ENCODE data around the gene CEP126.
A peak's percentile ranks its signal among the peaks of the same experiment; 100 is the strongest.

The CEP126 gene

GRCh38 chr11:101914738-101915426 lies at the start of gene CEP126:
CEP126 (plus strand) TSS chr11:101915010; CDS start chr11:101915285, 275 bp downstream.
- DNase-seq = peak; percentile 86

DNA sequence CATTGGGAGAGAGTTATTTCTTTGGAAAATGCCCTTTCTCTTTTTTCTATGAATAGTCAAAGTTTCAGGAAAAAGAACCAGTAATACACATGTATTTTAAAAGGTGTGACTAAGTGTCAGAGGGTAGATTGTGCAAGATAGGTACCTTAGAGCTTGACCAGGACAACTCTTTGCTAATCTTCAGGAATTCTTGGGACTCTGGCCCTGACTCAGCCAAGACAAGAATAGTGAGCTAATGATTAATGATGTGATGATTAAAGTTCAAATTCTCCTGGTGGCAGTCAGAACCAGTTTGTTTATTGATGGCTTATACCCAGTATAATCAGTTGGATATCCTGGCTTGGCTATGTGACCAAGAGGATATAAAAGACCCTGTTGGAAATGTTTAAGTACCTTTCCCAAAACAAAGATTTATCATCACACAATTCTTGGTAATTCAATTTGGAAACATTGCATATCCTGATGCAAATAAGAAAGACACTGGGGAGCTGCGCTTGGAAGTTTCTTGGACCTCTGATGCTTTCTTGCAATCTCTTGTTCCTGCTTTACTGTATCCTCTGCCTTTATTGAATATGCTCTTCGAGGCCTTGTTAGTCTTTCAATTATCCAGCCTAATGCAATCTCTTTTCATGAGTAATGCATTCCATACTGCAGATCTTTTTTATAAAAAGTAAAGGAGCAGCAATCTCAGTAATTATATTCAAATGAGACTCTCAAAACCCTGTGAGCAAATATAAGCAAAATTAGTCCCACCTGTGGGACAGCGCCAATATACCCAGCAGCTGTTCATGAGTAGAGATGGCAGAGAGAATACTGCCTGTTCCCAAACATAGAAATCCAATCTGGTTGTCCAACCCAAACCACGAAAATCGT lies 48.0 kb upstream of the CEP126 start:
- no peak for DNase-seq

DNA sequence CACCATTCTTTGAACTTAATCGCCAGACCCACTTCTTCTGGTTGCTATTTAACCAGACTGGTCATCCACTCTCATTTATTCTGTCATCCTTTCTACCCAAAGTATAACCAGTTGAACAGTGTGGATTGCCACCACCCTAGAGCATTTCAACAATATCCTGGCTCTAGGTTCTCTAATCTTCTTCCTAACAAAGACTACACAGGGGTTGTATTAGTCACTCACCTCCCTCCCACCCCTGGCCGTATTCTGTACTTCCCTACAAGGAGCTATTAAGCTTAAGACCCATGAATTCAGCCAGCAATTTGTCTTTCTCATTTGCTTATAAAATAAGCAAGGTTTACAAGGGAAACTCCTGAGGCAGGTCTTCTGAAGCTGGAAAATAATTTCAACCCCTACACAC lies 46.9 kb upstream of the CEP126 start:
- no peak for DNase-seq

DNA sequence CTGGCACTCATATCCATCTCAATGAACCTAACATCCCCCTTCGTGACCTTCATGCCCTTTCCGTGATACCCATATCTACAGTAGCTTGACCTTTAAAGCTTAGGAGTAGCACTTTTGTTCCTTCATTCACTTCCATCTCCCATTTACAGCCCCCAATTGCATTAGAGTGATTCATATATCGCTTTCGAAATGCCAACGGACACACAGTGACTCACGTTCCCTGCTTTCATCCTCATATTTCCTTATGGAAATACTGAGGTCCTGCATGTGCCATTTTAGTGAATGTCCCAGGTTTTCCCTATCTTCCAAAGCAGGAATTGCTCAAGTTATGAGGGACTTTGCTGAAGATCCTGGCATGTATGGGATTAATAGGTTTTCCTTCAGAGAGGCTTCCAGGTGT lies 44.3 kb upstream of the CEP126 start:
- no peak for DNase-seq

- no peak for DNase-seq
These were observed 42.5 kb upstream of the CEP126 start for GRCh38 chr11:101872171-101872882.

GRCh38 chr11:101880222-101880621 lies 34.6 kb upstream of the CEP126 start:
- peak; percentile 8 for DNase-seq

DNA sequence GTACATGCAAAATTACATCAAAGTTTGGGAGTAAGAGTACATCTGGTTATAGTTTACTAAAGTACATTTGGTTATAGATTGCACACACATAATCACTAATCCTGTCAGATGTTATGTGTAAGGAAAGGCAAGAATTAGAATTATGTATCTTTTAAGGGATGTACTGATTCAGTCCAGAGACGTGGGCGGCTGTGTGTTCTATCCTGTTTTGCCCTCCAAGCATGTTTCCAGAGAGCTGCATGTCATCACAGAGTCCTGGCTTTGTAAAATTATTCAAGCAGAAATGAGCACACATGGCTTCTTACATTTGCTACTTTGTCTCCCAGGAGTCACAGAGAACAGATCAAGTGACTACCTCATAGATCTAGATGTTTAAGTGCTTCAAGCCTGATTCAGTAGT lies 33.2 kb upstream of the CEP126 start:
- DNase-seq = no peak

DNA sequence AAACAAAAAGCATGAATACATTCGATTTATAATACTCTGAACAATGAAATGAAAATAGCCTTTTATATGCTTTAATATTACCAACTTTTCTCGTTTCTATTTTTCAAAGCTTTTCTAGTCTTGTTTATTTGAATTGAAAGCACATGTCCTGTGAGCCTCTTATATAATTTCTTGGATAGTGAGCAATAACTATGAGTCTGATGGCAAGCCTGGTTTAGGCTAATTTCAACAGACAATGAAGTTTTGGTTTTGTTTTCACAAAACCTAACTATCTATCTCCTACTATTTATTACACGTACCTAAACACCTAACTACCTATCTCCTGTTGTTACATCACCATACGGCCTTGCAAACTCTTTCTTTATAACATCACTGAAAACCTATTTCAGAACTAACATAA lies 29.2 kb upstream of the CEP126 start:
- no peak for DNase-seq

- DNase-seq = no peak
These were observed 25.0 kb upstream of the CEP126 start for GRCh38 chr11:101889767-101890166.

GRCh38 chr11:101894505-101894904 lies 20.3 kb upstream of the CEP126 start:
- DNase-seq = no peak

DNA sequence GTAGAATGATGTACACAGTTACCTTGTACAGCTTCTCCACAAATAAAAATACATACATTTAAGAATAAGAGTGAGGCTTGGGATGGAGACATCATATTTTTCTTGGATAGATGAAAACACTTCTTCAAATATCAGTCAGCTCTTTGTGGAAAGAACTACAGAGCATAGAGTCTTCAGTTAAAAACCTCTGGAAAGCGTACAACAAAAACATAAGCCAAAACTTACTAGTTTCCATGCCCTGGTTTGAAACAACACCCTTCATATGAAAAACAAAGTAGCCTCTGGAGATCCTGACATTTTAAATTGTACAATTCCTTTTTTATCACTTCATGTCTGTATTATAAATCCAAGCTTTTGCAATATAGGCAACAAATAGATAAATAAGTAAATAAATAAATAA lies 7.0 kb upstream of the CEP126 start:
- DNase-seq = no peak

DNA sequence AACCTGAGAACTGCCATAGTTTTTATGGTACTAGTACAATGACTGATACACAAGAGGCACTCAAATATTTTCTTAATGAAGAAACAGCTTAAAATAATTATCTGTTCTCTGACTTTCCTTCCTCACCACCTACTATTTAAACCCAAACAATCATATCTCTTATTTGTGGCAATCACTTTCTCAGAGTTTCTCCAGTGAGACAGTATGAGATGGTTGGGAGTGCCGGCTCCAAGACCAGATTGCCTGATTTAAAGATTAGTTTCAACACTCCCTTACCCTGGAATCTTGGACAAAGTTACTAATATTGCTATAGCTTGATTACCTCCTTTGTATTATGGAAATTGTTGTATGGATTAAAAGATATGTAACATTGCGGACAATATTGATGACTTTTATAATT lies 5.7 kb upstream of the CEP126 start:
- DNase-seq = no peak

DNA sequence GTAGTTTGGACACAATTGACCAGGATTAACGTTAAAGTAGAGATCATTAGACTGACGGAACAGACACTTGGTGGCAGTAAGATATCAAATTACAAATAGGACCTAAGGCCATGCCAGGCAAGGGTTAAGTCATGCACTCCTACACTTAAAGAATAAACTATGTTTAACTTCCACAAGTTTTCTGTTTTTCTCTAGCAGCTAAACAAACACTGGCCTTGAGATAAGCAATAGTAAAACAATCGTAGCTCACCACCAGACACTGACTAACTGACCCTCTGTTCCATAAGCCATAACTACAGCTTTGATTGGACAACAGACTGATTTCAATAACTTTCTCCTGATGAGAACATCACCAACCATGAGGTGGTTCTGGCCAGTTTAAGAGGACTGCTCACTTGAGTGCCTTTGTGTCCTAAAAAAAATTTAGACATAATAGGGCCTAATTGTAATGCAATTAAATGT lies 2.0 kb upstream of the CEP126 start:
- DNase-seq = no peak

GRCh38 chr11:101913656-101914055 lies 1.2 kb upstream of the CEP126 start:
- DNase-seq = no peak

DNA sequence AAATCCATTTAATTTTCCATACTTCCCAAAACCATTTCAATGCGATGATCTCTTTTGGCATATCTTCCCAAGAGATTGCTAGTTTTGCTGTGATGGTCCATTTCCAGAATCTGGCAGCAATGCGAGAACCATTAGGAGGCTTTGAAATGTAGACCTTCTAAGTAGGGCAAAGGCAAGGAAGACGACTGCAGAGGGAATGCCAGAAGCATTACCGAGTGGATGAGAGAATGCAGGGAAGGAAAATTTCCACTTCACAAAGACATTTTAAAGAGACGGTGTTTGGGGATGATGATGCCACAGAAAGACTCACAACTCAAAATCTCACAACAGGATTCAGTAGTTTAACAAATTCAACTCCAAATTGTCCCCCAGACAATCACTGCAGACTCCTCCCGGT lies 471 bp upstream of the CEP126 start:
- DNase-seq = no peak

GRCh38 chr11:101915791-101916291 lies 1.0 kb downstream of the CEP126 start:
- peak; percentile 47 for DNase-seq

DNA sequence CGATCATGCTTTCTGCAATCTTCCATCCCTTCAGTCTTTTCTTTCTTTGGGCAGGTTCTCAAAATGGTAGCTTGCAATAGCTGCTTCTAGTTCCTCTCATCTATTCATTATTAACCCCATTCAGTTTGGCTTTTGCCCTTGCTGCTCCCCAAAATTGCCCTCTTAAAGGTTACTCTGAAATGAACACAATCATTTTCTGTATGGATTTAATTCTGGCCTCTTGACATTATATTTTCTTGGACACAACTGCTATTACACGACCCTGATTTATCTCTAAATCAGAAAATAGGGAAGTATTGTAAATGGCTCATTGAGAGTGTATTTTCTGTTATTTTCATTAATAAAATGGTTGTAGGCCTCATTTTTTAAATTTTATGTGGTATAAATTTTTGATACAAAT lies 1.6 kb downstream of the CEP126 start, which contains the start of gene ANGPTL5:
ANGPTL5 (minus strand) TSS at position 101 of the 400 bp plus-strand sequence. CDS start 8,613 bp downstream, outside the sequence.
- DNase-seq = no peak

- no peak for DNase-seq
These were observed 2.4 kb downstream of the CEP126 start for GRCh38 chr11:101917226-101917625.

DNA sequence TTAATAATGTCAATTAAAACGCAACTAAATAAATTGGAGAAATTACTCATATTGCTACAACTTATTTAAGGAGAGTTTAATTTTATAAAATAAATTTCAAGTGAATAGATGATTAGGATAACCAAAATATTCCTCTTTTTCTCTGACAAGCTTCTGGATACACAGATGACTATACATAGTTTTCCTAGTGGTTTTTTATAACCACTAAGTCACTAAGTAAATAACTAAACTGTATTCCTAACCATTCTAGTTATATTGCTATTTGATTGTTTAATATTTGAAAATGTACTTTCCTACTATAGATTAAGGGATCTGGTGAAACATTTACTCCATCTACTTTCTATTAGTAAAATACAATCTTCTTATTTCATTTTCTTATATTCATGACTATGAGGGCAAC lies 6.2 kb downstream of the CEP126 start:
- no peak for DNase-seq

GRCh38 chr11:101923554-101923953 lies 8.7 kb downstream of the CEP126 start:
- no peak for DNase-seq

GRCh38 chr11:101929294-101929915 lies 14.6 kb downstream of the CEP126 start:
- DNase-seq = no peak

- DNase-seq = no peak
These were observed 16.9 kb downstream of the CEP126 start for GRCh38 chr11:101931692-101932091.

All from suppressor macrophage treated with lipopolysaccharide for 4 hours (primary cell).